K562 (cell line): ENCODE results near the gene SBK3. TPM values are rescaled to one million over a fixed set of nuclear protein-coding genes. Genes with fewer than 3 reads are reported as not detected.

Experiments used
- ATF7 ChIP-seq: fragments of 450-650 bp; IDR thresholded peaks from 2 replicates; pipeline ENCODE4 v1.7.1; 2014; ENCODE audit warnings: mild to moderate bottlenecking, moderate library complexity
- BRCA1 ChIP-seq, 2 experiments: fragments of 450-650 bp in 1 of 2; sonication (generic) in 1 of 2; formaldehyde crosslinking in 1 of 2; IDR thresholded peaks; 2 replicates each; pipeline versions ENCODE4 v1.5.0 to v1.6.1; 2017 to 2020; ENCODE audit warnings: mild to moderate bottlenecking in 1 of 2, missing genetic modification reagents in 1 of 2
- CREM ChIP-seq: IDR thresholded peaks from 2 replicates; pipeline ENCODE4 v1.6.1; 2014; ENCODE audit warnings: antibody characterized with exemption, low read depth
- EGR1 ChIP-seq: fragments of 450-650 bp; conservative IDR thresholded peaks from 2 replicates; pipeline ENCODE4 v1.6.1; 2017; ENCODE audit warnings: mild to moderate bottlenecking
- ERF ChIP-seq: fragments of 450-650 bp; formaldehyde crosslinking; IDR thresholded peaks from 2 replicates; pipeline ENCODE4 v1.4.0; 2020; ENCODE audit warnings: mild to moderate bottlenecking, mixed read lengths
- GATAD2B ChIP-seq: fragments of 450-650 bp; IDR thresholded peaks from 2 replicates; pipeline ENCODE4 v1.6.1; 2017; ENCODE audit warnings: mild to moderate bottlenecking, borderline replicate concordance
- KDM5B ChIP-seq: fragments of 200-600 bp; sonication (generic); IDR thresholded peaks from 2 replicates; pipeline ENCODE4 v1.6.1; 2012; ENCODE audit warnings: low read depth, mild to moderate bottlenecking, moderate library complexity, low read length, control low read depth, inconsistent platforms; ENCODE audit not compliant: insufficient replicate concordance
- MAZ ChIP-seq, 2 experiments: fragments of 450-650 bp in 1 of 2; sonication (generic) in 1 of 2; formaldehyde crosslinking; IDR thresholded peaks in 1 of 2; conservative IDR thresholded peaks in 1 of 2; 2 replicates each; pipeline versions ENCODE4 v1.4.0 to v1.5.0; 2020; ENCODE audit warnings: mild to moderate bottlenecking in 1 of 2, missing genetic modification reagents in 1 of 2
- NUFIP1 ChIP-seq: fragments of 450-650 bp; IDR thresholded peaks from 2 replicates; pipeline ENCODE4 v1.6.1; 2018; ENCODE audit not compliant: partially characterized antibody
- PHF8 ChIP-seq: fragments of 200-600 bp; sonication (generic); IDR thresholded peaks from 2 replicates; pipeline ENCODE4 v1.6.1; 2012; ENCODE audit warnings: mixed run types, mild to moderate bottlenecking, inconsistent platforms, low read length, moderate library complexity, borderline replicate concordance
- POLR2A ChIP-seq: fragments of 450-650 bp; conservative IDR thresholded peaks from 2 replicates; pipeline ENCODE4 v1.6.1; 2016
- POLR2G ChIP-seq: fragments of 200-400 bp; formaldehyde crosslinking; IDR thresholded peaks from 2 replicates; pipeline ENCODE4 v1.6.1; 2017; ENCODE audit warnings: low read depth, mild to moderate bottlenecking, antibody characterized with exemption, low read length, moderate library complexity
- RAD21 ChIP-seq, 2 experiments: fragments of 250-450 bp in 1 of 2; fragments of 450-650 bp in 1 of 2; sonication (Bioruptor Pico) in 1 of 2; formaldehyde crosslinking in 1 of 2; IDR thresholded peaks in 1 of 2; conservative IDR thresholded peaks in 1 of 2; 2 replicates each; pipeline versions ENCODE4 v1.4.0 to v1.8.0; 2020 to 2022; ENCODE audit warnings: mild to moderate bottlenecking in 2 of 2, moderate library complexity in 1 of 2
- RBFOX2 ChIP-seq: fragments of 200-400 bp; formaldehyde crosslinking; IDR thresholded peaks from 2 replicates; pipeline ENCODE4 v1.6.1; 2017; ENCODE audit warnings: low read depth, mild to moderate bottlenecking, low read length, moderate library complexity
- RCOR1 ChIP-seq, 2 experiments: IDR thresholded peaks; 2 replicates each; pipeline ENCODE4 v1.6.1; 2012; ENCODE audit warnings: low read depth in 2 of 2, low read length in 2 of 2, borderline replicate concordance in 1 of 2, improper control_type of control experiment in 1 of 2
- SMARCA4 ChIP-seq: fragments of 450-650 bp; IDR thresholded peaks from 2 replicates; pipeline ENCODE4 v1.6.1; 2016
- TARDBP ChIP-seq: fragments of 450-650 bp; IDR thresholded peaks from 2 replicates; pipeline ENCODE4 v1.6.1; 2016
- TEAD2 ChIP-seq: fragments of 450-650 bp; IDR thresholded peaks from 2 replicates; pipeline ENCODE4 v1.6.1; 2016; ENCODE audit warnings: missing genetic modification characterization, control low read depth, missing compliant biosample characterization
- TGIF2 ChIP-seq: sonication (generic); formaldehyde crosslinking; IDR thresholded peaks from 2 replicates; pipeline ENCODE4 v1.8.1; 2022; ENCODE audit warnings: mild to moderate bottlenecking, missing genetic modification reagents, moderate library complexity
- ZC3H8 ChIP-seq: fragments of 450-650 bp; IDR thresholded peaks from 2 replicates; pipeline ENCODE4 v1.6.1; 2017
- ZNF133 ChIP-seq: fragments of 250-450 bp; sonication (Bioruptor Pico); IDR thresholded peaks from 2 replicates; pipeline ENCODE4 v1.4.0; 2020; ENCODE audit warnings: mild to moderate bottlenecking
- ZNF263 ChIP-seq: sonication (generic); formaldehyde crosslinking; IDR thresholded peaks from 2 replicates; pipeline ENCODE4 v1.8.0; 2022; ENCODE audit warnings: mild to moderate bottlenecking, missing genetic modification reagents, borderline replicate concordance
- ZNF408 ChIP-seq: fragments of 250-450 bp; sonication (Bioruptor Pico); IDR thresholded peaks from 2 replicates; pipeline ENCODE4 v1.4.0; 2020; ENCODE audit warnings: low read depth, mild to moderate bottlenecking, moderate library complexity
- polyA plus RNA-seq, 8 experiments: library from polyadenylated mRNA; depleted of rRNA in 4 of 8; stranded (reverse) in 5 of 8; unstranded in 3 of 8; fragments of >200 nt; fragmentation: Nextera tagmentation in 2 of 8; fragmentation: Illumina TruSeq in 1 of 8; extraction: Ambion mirVana in 2 of 8; extraction: Trizol in 1 of 8; gene quantifications; 2 replicates each; pipeline versions ENCODE4 v1.2.1 to v1.2.3, GENCODE V29; 2011 to 2014; ENCODE audit warnings: inconsistent platforms in 1 of 8, missing spikeins in 1 of 8
- total RNA-seq, 7 experiments: library from RNA; depleted of rRNA in 6 of 7; stranded (reverse); fragments of >200 nt in 6 of 7; fragmentation: Illumina TruSeq in 2 of 7; extraction: Trizol in 2 of 7; gene quantifications; 2 replicates each; pipeline versions ENCODE4 v1.2.1 to v1.2.3, GENCODE V29; 2011 to 2021; ENCODE audit warnings: low replicate concordance in 1 of 7
- TF ChIP-seq, protein P1 (sequence below), 3 experiments: fragments of 200-800 bp in 1 of 3; sonication (Bioruptor generic) in 1 of 3; sonication (generic) in 1 of 3; formaldehyde crosslinking in 1 of 3; IDR thresholded peaks; 2 replicates each; pipeline versions ENCODE4 v1.6.1 to v1.8.0; 2016 to 2022; ENCODE audit warnings: mild to moderate bottlenecking in 2 of 3, missing compliant biosample characterization in 2 of 3, missing genetic modification characterization in 2 of 3, missing genetic modification reagents in 1 of 3
- TF ChIP-seq, protein P2 (sequence below): fragments of 450-650 bp; IDR thresholded peaks from 2 replicates; pipeline ENCODE4 v1.6.1; 2016; ENCODE audit warnings: antibody characterized with exemption
- TF ChIP-seq, protein P3 (sequence below): sonication (generic); formaldehyde crosslinking; IDR thresholded peaks from 2 replicates; pipeline ENCODE4 v1.8.0; 2022; ENCODE audit warnings: missing genetic modification reagents, mild to moderate bottlenecking, moderate library complexity, borderline replicate concordance

The SBK3 gene
- total and polyA plus RNA-seq, 9 of the 15 experiments (the other 6 are each of a cell fraction or from before 2014, with no cell fraction given), result 0.11 to 0.43 (median 0.13) TPM; not detected in 6

- peak; percentile 67 for TF ChIP-seq POLR2G
- peak; percentile 34 for TF ChIP-seq KDM5B
- TF ChIP-seq, protein P1, sequence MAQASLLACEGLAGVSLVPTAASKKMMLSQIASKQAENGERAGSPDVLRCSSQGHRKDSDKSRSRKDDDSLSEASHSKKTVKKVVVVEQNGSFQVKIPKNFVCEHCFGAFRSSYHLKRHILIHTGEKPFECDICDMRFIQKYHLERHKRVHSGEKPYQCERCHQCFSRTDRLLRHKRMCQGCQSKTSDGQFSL (CRISPR knock-in tag; IDR thresholded peaks at IDR 0.05), result peak; percentile 92
- TF ChIP-seq, protein P1 (tag; IDR thresholded peaks at IDR 0.05), result no peak; a peak in 1 of 4 replicates
- TF ChIP-seq NUFIP1, result no peak
- TF ChIP-seq TGIF2 (CRISPR knock-in tag), result no peak
- TF ChIP-seq RCOR1 (IDR thresholded peaks at IDR 0.05; ENCODE audit: borderline replicate concordance in 1 of 2, low read depth in 2 of 2, low read length in 2 of 2), result 0 out of 4 replicates have a peak, but pooled peaks of 1 of the 2 experiments have one; percentile 42
- TF ChIP-seq TEAD2 (tag), result no peak
- TF ChIP-seq ATF7, result peak; percentile 33; the same call in 1 of the 2 replicates
- no peak for TF ChIP-seq ZNF408 (CRISPR knock-in tag)
- peak; percentile 32 to 67; a peak in 3 of 4 replicates for TF ChIP-seq MAZ (CRISPR knock-in tag; conservative IDR thresholded peaks at IDR 0.05 in 1 of 2, IDR thresholded peaks at IDR 0.05 in 1 of 2)
- TF ChIP-seq POLR2A, result 0 out of 2 replicates have a peak, but pooled peaks have one; percentile 33
- TF ChIP-seq, protein P2, sequence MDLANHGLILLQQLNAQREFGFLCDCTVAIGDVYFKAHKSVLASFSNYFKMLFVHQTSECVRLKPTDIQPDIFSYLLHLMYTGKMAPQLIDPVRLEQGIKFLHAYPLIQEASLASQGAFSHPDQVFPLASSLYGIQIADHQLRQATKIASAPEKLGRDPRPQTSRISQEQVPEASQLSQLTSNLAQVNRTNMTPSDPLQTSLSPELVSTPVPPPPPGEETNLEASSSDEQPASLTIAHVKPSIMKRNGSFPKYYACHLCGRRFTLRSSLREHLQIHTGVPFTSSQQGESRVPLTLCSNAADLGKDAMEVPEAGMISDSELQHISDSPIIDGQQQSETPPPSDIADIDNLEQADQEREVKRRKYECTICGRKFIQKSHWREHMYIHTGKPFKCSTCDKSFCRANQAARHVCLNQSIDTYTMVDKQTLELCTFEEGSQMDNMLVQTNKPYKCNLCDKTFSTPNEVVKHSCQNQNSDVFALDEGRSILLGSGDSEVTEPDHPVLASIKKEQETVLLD, result no peak; the same call in 1 of the 2 replicates
- peak; percentile 94 for TF ChIP-seq EGR1
- TF ChIP-seq TARDBP, result 0 out of 2 replicates have a peak, but pooled peaks have one; percentile 55
- TF ChIP-seq CREM, result peak; percentile 92
- TF ChIP-seq PHF8, result peak; percentile 32; the same call in 1 of the 2 replicates
- no peak for TF ChIP-seq ZC3H8
- TF ChIP-seq RAD21 (CRISPR knock-in tag; conservative IDR thresholded peaks at IDR 0.05 in 1 of 2, IDR thresholded peaks at IDR 0.05 in 1 of 2), result no peak
- peak; percentile 67; the same call in 1 of the 2 replicates for TF ChIP-seq ERF (CRISPR knock-in tag)
- no peak for TF ChIP-seq BRCA1 (IDR thresholded peaks at IDR 0.05)
- TF ChIP-seq BRCA1 (CRISPR knock-in tag; IDR thresholded peaks at IDR 0.05), result no peak
- TF ChIP-seq ZNF133 (CRISPR knock-in tag), result no peak
- TF ChIP-seq GATAD2B, result no peak
- TF ChIP-seq RBFOX2, result 0 out of 2 replicates have a peak, but pooled peaks have one; percentile 35
- TF ChIP-seq, protein P3, sequence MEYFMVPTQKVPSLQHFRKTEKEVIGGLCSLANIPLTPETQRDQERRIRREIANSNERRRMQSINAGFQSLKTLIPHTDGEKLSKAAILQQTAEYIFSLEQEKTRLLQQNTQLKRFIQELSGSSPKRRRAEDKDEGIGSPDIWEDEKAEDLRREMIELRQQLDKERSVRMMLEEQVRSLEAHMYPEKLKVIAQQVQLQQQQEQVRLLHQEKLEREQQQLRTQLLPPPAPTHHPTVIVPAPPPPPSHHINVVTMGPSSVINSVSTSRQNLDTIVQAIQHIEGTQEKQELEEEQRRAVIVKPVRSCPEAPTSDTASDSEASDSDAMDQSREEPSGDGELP (CRISPR knock-in tag), result peak; percentile 69; the same call in 1 of the 2 replicates
- TF ChIP-seq ZNF263 (CRISPR knock-in tag), result peak; percentile 68; the same call in 1 of the 2 replicates
- TF ChIP-seq SMARCA4, result peak; percentile 32; the same call in 1 of the 2 replicates
Observed at GRCh38 chr19:55494172-55494761, 51.1 kb downstream of the SBK3 start (continued).
